MCF 10A (cell line): Measurements from ENCODE around the gene MYO10. TPM values are rescaled to one million over a fixed set of nuclear protein-coding genes. Genes with fewer than 3 reads are reported as not detected.

Experiments used
- BruUV-seq: library from RNA; stranded (reverse); fragments of 400-500 nt; replicated peaks from 2 replicates; lab custom pipeline; 2021; lab: Mats Ljungman, UMichigan
- CTCF ChIA-PET: fragments of 300-600 bp; sonication (Branson Sonifier 250); formaldehyde crosslinking; extraction: SDS; loops from one replicate; lab custom pipeline; 2021; ENCODE audit warnings: antibody characterized with exemption, inconsistent platforms; lab: Yijun Ruan, JAX
- POLR2A ChIA-PET: fragments of 300-600, 350-650 bp; sonication (Branson Sonifier 250); formaldehyde crosslinking; extraction: SDS; loops from one replicate; lab custom pipeline; 2020; ENCODE audit warnings: antibody characterized with exemption, inconsistent platforms; lab: Yijun Ruan, JAX
- DNase-seq: peaks from one replicate; pipeline ENCODE4 v3.0.0-alpha.2; 2018; ENCODE audit not compliant: unreplicated experiment
- H3K27ac Mint-ChIP-seq: one replicate; pipeline ENCODE4 v1.8.0; 2022; ENCODE audit warnings: mild to moderate bottlenecking, low read depth, mixed read lengths; ENCODE audit not compliant: unreplicated experiment
- H3K27me3 Mint-ChIP-seq: one replicate; pipeline ENCODE4 v1.8.0; 2022; ENCODE audit warnings: mixed read lengths; ENCODE audit not compliant: insufficient read depth, unreplicated experiment
- H3K36me3 Mint-ChIP-seq: one replicate; pipeline ENCODE4 v1.8.0; 2022; ENCODE audit warnings: mild to moderate bottlenecking, moderate library complexity, mixed read lengths; ENCODE audit not compliant: insufficient read depth, unreplicated experiment
- H3K4me1 Mint-ChIP-seq: one replicate; pipeline ENCODE4 v1.8.0; 2022; ENCODE audit warnings: mixed read lengths; ENCODE audit not compliant: insufficient read depth, unreplicated experiment
- H3K4me3 Mint-ChIP-seq: one replicate; pipeline ENCODE4 v1.8.0; 2022; ENCODE audit warnings: mild to moderate bottlenecking, moderate library complexity, mixed read lengths; ENCODE audit not compliant: unreplicated experiment
- H3K9me3 Mint-ChIP-seq: one replicate; pipeline ENCODE4 v1.8.0; 2022; ENCODE audit warnings: mixed read lengths; ENCODE audit not compliant: unreplicated experiment
- CTCF ChIP-seq: fragments of 200-600 bp; IDR thresholded peaks from one replicate; pipeline ENCODE4 v1.8.0; 2022; ENCODE audit warnings: antibody characterized with exemption, mild to moderate bottlenecking; ENCODE audit not compliant: unreplicated experiment
- intact Hi-C: fragments of 100-400 bp; cut with micrococcal nuclease; formaldehyde crosslinking; loops from 2 replicates; pipeline ENCODE4 v1.14.1; 2022
- total RNA-seq: library from RNA; stranded (reverse); gene quantifications from 2 replicates; pipeline ENCODE4 v1.2.3, GENCODE V29; 2022

MYO10 gene
- total RNA-seq, 1 experiment from 2014 or later: 35.7 TPM

GRCh38 chr5:16642867-16643266 lies 293.2 kb downstream of the MYO10 start:
- no peak overlapping the region for H3K27ac Mint-ChIP-seq
- peaks cover 11% of the 10 kb centered on the region for H3K27me3 Mint-ChIP-seq
- intact Hi-C loops: no loop called here
- BruUV-seq: no TSS peak
- no peak for DNase-seq
- H3K36me3 Mint-ChIP-seq: no peaks in the 10 kb centered on the region
- H3K4me3 Mint-ChIP-seq: no peak overlapping the region
- H3K9me3 Mint-ChIP-seq: peaks cover 4% of the 10 kb centered on the region
- H3K4me1 Mint-ChIP-seq: no peaks in the 10 kb centered on the region
- ChIA-PET POLR2A (interaction anchor here (0.7 kb wide), 1 partner anchor 28 kb away, joined by 3 read pairs; no protein-coding TSS in a partner anchor), CTCF (interaction anchor here (0.7 to 1.1 kb wide), 2 partner anchors 17 to 83 kb away, joined by 3 read pairs; no protein-coding TSS in a partner anchor)
- no peak for TF ChIP-seq CTCF

GRCh38 chr5:16639206-16639605 lies 296.9 kb downstream of the MYO10 start:
- intact Hi-C loops: no loop called here

GRCh38 chr5:16628376-16628775 lies 307.7 kb downstream of the MYO10 start:
- H3K4me1 Mint-ChIP-seq: no peaks in the 10 kb centered on the region
- H3K9me3 Mint-ChIP-seq: no peaks in the 10 kb centered on the region
- ChIA-PET CTCF (interaction anchor here (0.8 to 1.4 kb wide), 3 partner anchors 29 to 467 kb away, joined by 3 to 5 read pairs (median 3); no protein-coding TSS in a partner anchor), POLR2A (interaction anchor here (0.6 kb wide), 1 partner anchor 77 kb away, joined by 3 read pairs; no protein-coding TSS in a partner anchor)
- no peak for TF ChIP-seq CTCF
- peaks cover 34% of the 10 kb centered on the region for H3K27me3 Mint-ChIP-seq
- no TSS peak for BruUV-seq
- intact Hi-C loops: no loop called here
- no peak overlapping the region for H3K27ac Mint-ChIP-seq
- no peaks in the 10 kb centered on the region for H3K36me3 Mint-ChIP-seq
- no peak for DNase-seq
- no peak overlapping the region for H3K4me3 Mint-ChIP-seq

More at GRCh38 chr5:16639206-16639605, 296.9 kb downstream of the MYO10 start:
- ChIA-PET CTCF (no interaction called here), POLR2A (no interaction called here)
- no peaks in the 10 kb centered on the region for H3K4me1 Mint-ChIP-seq
- no peak overlapping the region for H3K27ac Mint-ChIP-seq
- no TSS peak for BruUV-seq
- no peak overlapping the region for H3K4me3 Mint-ChIP-seq
- H3K9me3 Mint-ChIP-seq: no peaks in the 10 kb centered on the region
- H3K27me3 Mint-ChIP-seq: peaks cover 11% of the 10 kb centered on the region
- no peak for DNase-seq
- no peak for TF ChIP-seq CTCF
- no peaks in the 10 kb centered on the region for H3K36me3 Mint-ChIP-seq

DNA sequence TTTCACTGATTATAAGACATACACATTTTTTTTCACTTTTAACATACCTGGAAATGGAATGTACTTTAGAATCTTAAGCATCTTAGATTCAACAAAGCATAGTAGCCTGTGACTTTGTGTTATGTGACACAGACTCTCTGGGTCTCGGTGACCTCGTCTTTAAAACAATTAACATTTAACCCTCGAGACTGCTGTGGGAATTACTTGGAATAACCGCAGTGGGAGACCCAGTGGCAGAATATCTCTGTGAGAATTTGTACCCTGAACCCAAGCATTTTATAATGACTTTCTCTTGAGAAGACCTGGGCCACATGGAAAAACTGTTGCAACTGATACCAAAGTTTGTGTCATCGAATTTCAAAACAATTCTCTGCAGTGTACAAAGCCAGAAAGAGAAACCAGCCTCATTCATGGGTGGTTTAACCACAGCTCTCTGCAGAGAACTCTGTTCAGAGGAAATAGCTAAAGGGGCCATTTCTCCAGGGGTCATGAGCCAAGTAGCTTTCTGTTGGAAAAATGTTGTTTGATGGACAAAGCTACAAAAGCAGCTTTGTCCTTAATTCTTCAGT lies 309.3 kb downstream of the MYO10 start:
- Mint-ChIP-seq H3K36me3 (no peaks in the 10 kb centered on the region), H3K27me3 (peaks cover 34% of the 10 kb centered on the region), H3K4me1 (no peaks in the 10 kb centered on the region), H3K27ac (no peak overlapping the region), H3K9me3 (no peaks in the 10 kb centered on the region), H3K4me3 (no peak overlapping the region)
- ChIA-PET POLR2A (interaction anchor here (1.3 kb wide), 1 partner anchor 30 kb away, joined by 3 read pairs; no protein-coding TSS in a partner anchor), CTCF (interaction anchor here (0.6 to 1.4 kb wide), 4 partner anchors 40 to 1669 kb away, joined by 3 to 4 read pairs (median 3); no protein-coding TSS in a partner anchor)
- peak; percentile 17 for DNase-seq
- intact Hi-C loops: no loop called here
- no peak for TF ChIP-seq CTCF
- no TSS peak for BruUV-seq
